PC-3 (cell line): ENCODE results near the gene ZYG11A. TPM values are rescaled to one million over a fixed set of nuclear protein-coding genes. Genes with fewer than 3 reads are reported as not detected.
"Not testable (repeated sequence)": the region's sequence is repeated elsewhere in the genome, so short reads cannot be mapped to it uniquely, and the experiment has no call there.

Experiments
- ATAC-seq: fragments of 200-7000 bp; cut with Tn5 transposase; 2 replicates; pipeline ENCODE4 v1.9.1; 2020; ENCODE audit warnings: mild to moderate bottlenecking, moderate library complexity
- Bru-seq: library from RNA; stranded (reverse); fragments of 400-500 nt; gene quantifications from one replicate; lab custom pipeline; 2021; lab: Mats Ljungman, UMichigan
- BruChase-seq, 2 experiments: library from RNA; stranded (reverse); fragments of 400-500 nt; gene quantifications; one replicate each; lab custom pipeline; 2021; lab: Mats Ljungman, UMichigan
- BruUV-seq: library from RNA; stranded (reverse); fragments of 400-500 nt; replicated peaks from 2 replicates; lab custom pipeline; 2021; lab: Mats Ljungman, UMichigan
- CTCF ChIA-PET: fragments of 300-600 bp; sonication (Branson Sonifier 250); formaldehyde crosslinking; loops from one replicate; lab custom pipeline; 2022; ENCODE audit warnings: antibody characterized with exemption; lab: Charles Lee
- POLR2A ChIA-PET: fragments of 300-600 bp; sonication (Branson Sonifier 250); formaldehyde crosslinking; loops from one replicate; lab custom pipeline; 2022; ENCODE audit warnings: antibody characterized with exemption; ENCODE audit not compliant: unreplicated experiment; lab: Charles Lee
- DNase-seq: peaks from one replicate; pipeline ENCODE4 v3.0.0-alpha.2; 2015
- H2AFZ ChIP-seq: fragments of 300-600 bp; sonication (generic); 2 replicates; pipeline ENCODE4 v1.6.0; 2016; ENCODE audit warnings: antibody characterized with exemption, low read length
- H3F3A ChIP-seq: fragments of 300-600 bp; sonication (generic); one replicate; pipeline ENCODE4 v1.6.0; 2017; ENCODE audit warnings: antibody characterized with exemption, low read length, control low read depth, mild to moderate bottlenecking; ENCODE audit not compliant: unreplicated experiment
- H3K27ac ChIP-seq: fragments of 300-600 bp; sonication (generic); 2 replicates; pipeline ENCODE4 v1.5.1; 2016; ENCODE audit warnings: mild to moderate bottlenecking, low read length
- H3K27me3 ChIP-seq: fragments of 300-600 bp; sonication (generic); 2 replicates; pipeline ENCODE4 v1.6.1; 2016; ENCODE audit warnings: low read length, mixed read lengths
- H3K36me3 ChIP-seq: fragments of 300-600 bp; sonication (generic); 2 replicates; pipeline ENCODE4 v1.6.1; 2016; ENCODE audit warnings: low read depth, mixed run types, low read length, mixed read lengths
- H3K4me1 ChIP-seq: fragments of 300-600 bp; sonication (generic); 2 replicates; pipeline ENCODE4 v1.5.1; 2016; ENCODE audit warnings: low read length; ENCODE audit not compliant: insufficient read depth
- H3K4me2 ChIP-seq: fragments of 300-600 bp; sonication (generic); 2 replicates; pipeline ENCODE4 v1.6.0; 2016; ENCODE audit warnings: low read length
- H3K4me3 ChIP-seq: fragments of 300-600 bp; sonication (generic); 2 replicates; pipeline ENCODE4 v1.5.1; 2016; ENCODE audit warnings: mild to moderate bottlenecking, low read length, mixed read lengths
- H3K79me2 ChIP-seq: fragments of 300-600 bp; sonication (generic); 2 replicates; pipeline ENCODE4 v1.6.1; 2017; ENCODE audit warnings: low read length, mixed read lengths
- H3K9ac ChIP-seq: fragments of 300-600 bp; sonication (generic); 2 replicates; pipeline ENCODE4 v1.6.0; 2016; ENCODE audit warnings: mild to moderate bottlenecking, low read length
- H3K9me2 ChIP-seq: fragments of 300-600 bp; sonication (generic); replicated peaks from 2 replicates; pipeline ENCODE4 v1.6.1; 2016; ENCODE audit warnings: mixed run types, low read length, mixed read lengths
- H3K9me3 ChIP-seq: fragments of 300-600 bp; sonication (generic); 2 replicates; pipeline ENCODE4 v1.6.1; 2016; ENCODE audit warnings: low read length, mixed read lengths
- H4K20me1 ChIP-seq: fragments of 300-600 bp; sonication (generic); 2 replicates; pipeline ENCODE4 v1.6.1; 2016; ENCODE audit warnings: low read length, mixed read lengths
- CTCF ChIP-seq: fragments of 300-600 bp; sonication (generic); conservative IDR thresholded peaks from 2 replicates; pipeline ENCODE4 v1.5.1; 2017; ENCODE audit warnings: antibody characterized with exemption, low read depth, mild to moderate bottlenecking, low read length
- EZH2 ChIP-seq: fragments of 300-600 bp; sonication (generic); IDR thresholded peaks from one replicate; pipeline ENCODE4 v1.6.1; 2017; ENCODE audit warnings: antibody characterized with exemption, mild to moderate bottlenecking, low read length; ENCODE audit not compliant: unreplicated experiment
- EZH2phosphoT487 ChIP-seq: fragments of 300-600 bp; sonication (generic); IDR thresholded peaks from 2 replicates; pipeline ENCODE4 v1.6.1; 2018; ENCODE audit warnings: mild to moderate bottlenecking, antibody characterized with exemption, low read length, borderline replicate concordance
- intact Hi-C: fragments of 100-400 bp; cut with micrococcal nuclease; formaldehyde crosslinking; loops from 2 replicates; pipeline ENCODE4 v1.9.0; 2023
- long read RNA-seq: library from polyadenylated mRNA; unstranded; transcript quantifications from one replicate; pipeline ENCODE4 v2.0.0, GENCODE V29; 2021; ENCODE audit not compliant: unreplicated experiment
- total RNA-seq: library from RNA; depleted of rRNA; stranded (reverse); fragments of >200 nt; gene quantifications from 2 replicates; pipeline ENCODE4 v1.2.3, GENCODE V29; 2014; rRNA removed

ZYG11A gene
- 0.40 and 0.47 TPM in 2 replicates for total RNA-seq
- Bru-seq, nascent RNA: percentile 21 among the genes with signal in this experiment
- BruChase-seq, experiment 1, labeled RNA remaining after a 6-hour chase: percentile 24 among the genes with signal in this experiment
- BruChase-seq, experiment 2, labeled RNA remaining after a 2-hour chase: percentile 23 among the genes with signal in this experiment
- long read RNA-seq, partial matches to known transcripts: 0 of 1 reads
- long read RNA-seq, other reads (novel, unspliced or antisense): 1 of 1 reads

GRCh38 chr1:52842643-52843310 lies at the start of gene ZYG11A:
TSS of gene ZYG11A (plus strand) at chr1:52842760. CDS start at chr1:52842884, 124 bp downstream.
- Histone ChIP-seq H4K20me1 (no peaks in the 10 kb centered on the region), H3K9ac (no peak within 1 kb of the TSS), H3K4me3 (peak within 1 kb of the TSS; percentile 38; the same call in 1 of the 2 replicates), H2AFZ (peak within 1 kb of the TSS; percentile 81), H3K79me2 (no peaks in the 10 kb centered on the region), H3K9me2 (no peaks in the 10 kb centered on the region), H3K27me3 (no peaks in the 10 kb centered on the region), H3K36me3 (no peaks in the 10 kb centered on the region), H3F3A (no peaks in the 10 kb centered on the region), H3K4me2 (peak within 1 kb of the TSS; percentile 73), H3K27ac (no peak within 1 kb of the TSS), H3K4me1 (no peaks in the 10 kb centered on the region), H3K9me3 (no peaks in the 10 kb centered on the region)
- CTCF ChIA-PET: no interaction called here
- peak; percentile 60 for DNase-seq
- POLR2A ChIA-PET: no interaction called here
- intact Hi-C loops: no loop called here
- peak; percentile 97 for ATAC-seq
- TF ChIP-seq CTCF (no peak), EZH2 (no peak), EZH2phosphoT487 (no peak)
- no TSS peak for BruUV-seq

GRCh38 chr1:52793717-52794116 lies 48.8 kb upstream of the ZYG11A start:
- H3K9ac ChIP-seq, H3K79me2 ChIP-seq, H3K27me3 ChIP-seq, H2AFZ ChIP-seq, ATAC-seq, BruUV-seq, H3K9me2 ChIP-seq, H3K4me2 ChIP-seq, H4K20me1 ChIP-seq, intact Hi-C loops, H3K9me3 ChIP-seq, H3K4me1 ChIP-seq, H3K27ac ChIP-seq, CTCF ChIA-PET, POLR2A ChIA-PET, DNase-seq, H3F3A ChIP-seq, H3K4me3 ChIP-seq: not testable (repeated sequence)
- H3K36me3 ChIP-seq: peaks cover 18% of the 10 kb centered on the region

- H4K20me1 ChIP-seq: no peaks in the 10 kb centered on the region
- POLR2A ChIA-PET: no interaction called here
- H3K9me3 ChIP-seq: no peaks in the 10 kb centered on the region
- CTCF ChIA-PET: no interaction called here
- no peak for DNase-seq
- H3K4me3 ChIP-seq: no peak overlapping the region
- no peaks in the 10 kb centered on the region for H3F3A ChIP-seq
- H3K27me3 ChIP-seq: no peaks in the 10 kb centered on the region
- H3K36me3 ChIP-seq: peaks cover 11% of the 10 kb centered on the region
- H3K79me2 ChIP-seq: no peaks in the 10 kb centered on the region
- no peaks in the 10 kb centered on the region for H3K9me2 ChIP-seq
- H3K27ac ChIP-seq: no peak overlapping the region
- TF ChIP-seq EZH2phosphoT487 (no peak), CTCF (no peak), EZH2 (no peak)
- no peak for ATAC-seq
- no TSS peak for BruUV-seq
- intact Hi-C loops: no loop called here
- H3K4me2 ChIP-seq: no peak overlapping the region
- H2AFZ ChIP-seq: no peak overlapping the region
- H3K9ac ChIP-seq: no peak overlapping the region
- H3K4me1 ChIP-seq: no peaks in the 10 kb centered on the region
These were observed 47.1 kb upstream of the ZYG11A start for GRCh38 chr1:52795464-52795863.
